ENCODE measurements around the gene PPP6C.
A peak's percentile ranks its signal among the peaks of the same experiment; 100 is the strongest.
"Not testable (repeated sequence)": the region's sequence is repeated elsewhere in the genome, so short reads cannot be mapped to it uniquely, and the experiment has no call there.

PPP6C gene

GRCh38 chr9:125189361-125190289, at the start of gene PPP6C:
Gene PPP6C, minus strand, starts transcription at chr9:125189803. Its CDS starts 85 bp downstream, at chr9:125189718.
- DNase-seq (ENCODE audit: low read depth), result peak; percentile 70

- no peak for DNase-seq (ENCODE audit: low read depth)
These were observed 49.4 kb upstream of the PPP6C start for GRCh38 chr9:125238915-125239446.

DNA sequence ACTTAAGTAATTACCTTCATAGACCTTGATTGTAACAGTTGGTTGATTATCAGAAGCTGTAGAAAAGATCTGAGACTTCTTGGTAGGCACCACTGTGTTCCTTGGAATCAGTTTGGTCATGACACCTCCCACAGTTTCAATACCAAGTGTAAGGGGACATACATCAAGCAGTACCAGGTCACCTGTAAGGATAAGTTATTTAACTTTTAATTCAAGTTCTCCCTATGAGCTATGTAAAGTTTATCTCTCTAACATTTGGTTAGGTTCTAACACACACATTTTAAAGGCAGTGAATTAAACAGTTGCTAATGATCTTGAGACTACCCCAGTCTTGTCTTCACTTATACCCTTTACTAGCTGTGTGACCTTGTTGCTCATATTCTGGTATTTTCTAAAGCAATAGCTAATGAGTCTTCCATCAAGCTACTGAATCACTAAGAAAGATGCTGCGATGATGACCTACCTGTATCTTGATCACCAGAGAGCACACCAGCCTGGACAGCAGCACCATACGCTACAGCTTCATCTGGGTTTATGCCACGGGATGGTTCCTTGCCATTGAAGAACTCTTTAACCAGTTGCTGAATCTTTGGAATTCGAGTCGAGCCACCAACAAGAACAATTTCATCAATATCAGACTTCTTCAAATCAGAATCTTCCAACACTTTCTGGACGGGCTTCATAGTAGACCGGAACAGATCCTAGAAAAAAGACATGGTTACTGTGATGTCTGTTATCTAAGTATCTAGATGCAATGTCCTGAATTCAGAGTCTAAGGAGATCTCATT, 48.7 kb upstream of the PPP6C start:
- no peak for DNase-seq (ENCODE audit: low read depth)

- DNase-seq (ENCODE audit: low read depth), result not testable (repeated sequence)
These were observed 47.0 kb upstream of the PPP6C start for GRCh38 chr9:125236520-125237159.

- DNase-seq (ENCODE audit: low read depth), result no peak
These were observed 46.4 kb upstream of the PPP6C start for GRCh38 chr9:125235804-125236519.

DNA sequence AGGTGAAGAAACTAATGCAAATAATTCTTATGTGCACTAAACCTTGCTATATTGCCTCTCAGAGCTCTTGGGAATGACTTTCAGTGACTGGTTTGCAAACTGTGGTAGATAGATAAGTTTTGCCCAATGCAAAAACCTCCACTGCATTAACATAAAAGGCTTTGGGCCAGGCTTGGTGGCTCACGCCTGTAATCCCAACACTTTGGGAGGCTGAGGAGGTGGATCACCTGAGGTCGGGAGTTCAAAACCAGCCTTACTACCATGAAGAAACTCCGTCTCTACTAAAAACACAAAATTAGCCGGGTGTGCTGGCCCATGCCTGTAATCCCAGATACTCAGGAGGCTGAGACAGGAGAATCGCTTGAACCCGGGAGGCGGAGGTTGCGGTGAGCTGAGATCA, 44.5 kb upstream of the PPP6C start:
- not testable (repeated sequence) for DNase-seq (ENCODE audit: low read depth)

- DNase-seq (ENCODE audit: low read depth), result peak; percentile 98
These were observed 44.1 kb upstream of the PPP6C start for GRCh38 chr9:125233678-125234077.

DNA sequence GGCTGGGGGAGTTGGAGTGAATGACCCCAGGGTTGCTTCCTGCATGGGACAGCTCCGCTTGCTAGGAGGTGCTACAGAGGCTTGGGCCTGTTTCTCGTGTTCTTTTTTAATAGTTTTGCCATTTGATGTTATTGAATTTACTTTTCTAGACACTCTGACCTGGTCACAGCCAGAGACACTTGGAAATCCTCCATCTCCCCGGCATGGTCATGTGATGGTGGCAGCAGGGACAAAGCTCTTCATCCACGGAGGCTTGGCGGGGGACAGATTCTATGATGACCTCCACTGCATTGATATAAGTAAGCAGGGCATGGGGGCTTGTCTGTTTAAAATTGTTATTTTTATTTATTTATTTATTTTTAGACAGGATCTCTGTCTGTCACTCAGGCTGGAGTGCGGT, 38.2 kb upstream of the PPP6C start:
- DNase-seq (ENCODE audit: low read depth), result no peak

- not testable (repeated sequence) for DNase-seq (ENCODE audit: low read depth)
These were observed 35.3 kb upstream of the PPP6C start for GRCh38 chr9:125224858-125225257.

DNA sequence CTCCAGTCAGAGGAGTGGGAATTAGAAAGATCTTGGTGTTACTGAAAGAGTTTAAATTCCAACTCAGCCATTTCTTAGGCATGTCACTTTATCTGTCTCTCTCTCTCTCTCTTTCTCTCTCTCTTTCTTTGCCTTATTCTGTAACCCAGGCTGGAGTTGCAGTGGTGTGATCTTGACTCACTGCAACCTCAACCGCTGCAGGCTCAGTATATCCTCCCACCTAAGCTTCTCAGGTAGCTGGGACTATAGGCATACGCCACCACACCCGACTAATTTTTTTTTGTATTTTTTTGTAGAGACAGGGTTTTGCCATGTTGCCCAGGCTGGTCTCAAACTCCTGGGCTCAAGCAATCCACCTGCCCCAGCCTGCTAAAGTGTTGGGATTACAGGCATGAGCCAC, 29.0 kb upstream of the PPP6C start:
- no peak for DNase-seq (ENCODE audit: low read depth)

GRCh38 chr9:125214186-125214585, 24.6 kb upstream of the PPP6C start:
- DNase-seq (ENCODE audit: low read depth), result no peak

- no peak for DNase-seq (ENCODE audit: low read depth)
These were observed 14.9 kb upstream of the PPP6C start for GRCh38 chr9:125204477-125204876.

GRCh38 chr9:125202846-125203618, 13.4 kb upstream of the PPP6C start:
- DNase-seq (ENCODE audit: low read depth), result no peak

- peak; percentile 70 for DNase-seq (ENCODE audit: low read depth)
These were observed 10.8 kb upstream of the PPP6C start, which contains the start of gene RABEPK for GRCh38 chr9:125200216-125201047. Gene RABEPK, plus strand, starts transcription at chr9:125200542. Its CDS starts 2,472 bp downstream, at chr9:125203014.

- DNase-seq (ENCODE audit: low read depth), result not testable (repeated sequence)
These were observed 6.0 kb upstream of the PPP6C start for GRCh38 chr9:125195591-125195990.

DNA sequence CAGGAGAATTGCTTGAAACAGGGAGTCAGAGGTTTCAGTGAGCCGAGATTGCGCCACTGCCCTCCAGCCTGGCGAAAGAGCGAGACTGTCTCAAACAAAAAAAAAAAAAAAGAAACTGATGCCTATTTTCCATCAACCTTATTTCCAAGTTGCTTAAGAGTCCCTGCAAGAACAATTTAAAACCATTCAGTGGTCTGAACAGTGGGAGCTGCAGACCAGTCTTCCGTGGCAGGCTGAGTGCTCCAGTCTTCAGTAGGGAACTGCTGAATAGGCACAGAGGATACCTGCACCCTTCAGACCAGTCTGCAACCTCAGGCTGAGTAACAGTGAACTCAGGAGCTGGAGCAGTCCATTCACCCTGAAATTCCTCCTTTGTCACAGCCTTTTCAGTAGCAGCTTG, 4.9 kb upstream of the PPP6C start:
- not testable (repeated sequence) for DNase-seq (ENCODE audit: low read depth)

- no peak for DNase-seq (ENCODE audit: low read depth)
These were observed 778 bp upstream of the PPP6C start for GRCh38 chr9:125190361-125190801.

DNA sequence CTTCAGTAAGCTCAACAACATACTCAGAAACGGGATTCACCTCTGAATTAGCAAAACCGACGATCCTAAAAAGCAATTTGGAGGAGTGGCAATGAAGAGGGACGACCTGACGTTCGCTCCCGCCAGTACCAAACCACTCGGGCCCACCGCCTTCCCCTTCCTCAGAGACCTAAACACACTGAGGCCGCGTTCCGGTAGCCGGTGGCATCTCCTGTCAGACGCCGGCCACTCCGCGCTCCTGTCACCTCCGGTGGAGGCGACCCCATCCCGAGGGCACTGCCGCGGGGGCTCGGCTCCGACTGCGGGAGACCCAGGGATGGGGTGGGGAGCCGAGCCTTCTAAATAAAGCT, 617 bp downstream of the PPP6C start:
- no peak for DNase-seq (ENCODE audit: low read depth)

- no peak for DNase-seq (ENCODE audit: low read depth)
These were observed 6.0 kb downstream of the PPP6C start for GRCh38 chr9:125183561-125183960.

DNA sequence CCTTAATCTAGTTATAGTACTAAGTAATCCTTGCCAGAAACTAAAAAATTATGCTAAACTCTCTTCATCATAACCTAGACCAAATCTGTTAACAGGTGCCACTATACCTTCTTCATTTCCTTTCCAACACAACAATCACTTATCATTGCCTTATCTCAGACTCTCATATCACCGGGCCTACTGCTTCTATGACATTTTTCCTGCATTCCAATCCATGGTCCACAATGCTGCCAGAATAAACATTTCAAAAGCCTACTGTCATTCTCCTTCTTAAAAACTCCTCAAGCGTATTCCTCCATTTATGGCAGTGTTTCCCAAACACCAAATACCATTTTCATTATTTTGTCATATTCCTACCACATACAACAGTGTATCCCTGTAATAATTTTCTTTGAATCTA, 6.5 kb downstream of the PPP6C start:
- no peak for DNase-seq (ENCODE audit: low read depth)

Data from non-pigmented ciliary epithelial cell (primary cell).